Memory B cell (primary cell): ENCODE data around the gene CGREF1.

Experiments used
- ATAC-seq: fragments of 150-1000 bp; cut with Tn5 transposase; 2 replicates; pipeline ENCODE4 v1.10.0; 2021; ENCODE audit warnings: low read depth, mild to moderate bottlenecking, moderate library complexity
- DNase-seq, 2 donors: peaks; one replicate each; pipeline ENCODE4 v3.0.0; 2022; ENCODE audit warnings: low spot score in 2 of 2
- H3K27ac Mint-ChIP-seq: one replicate; pipeline ENCODE4 v1.8.0; 2022; ENCODE audit warnings: mild to moderate bottlenecking, moderate library complexity, mixed read lengths
- H3K27me3 Mint-ChIP-seq: one replicate; pipeline ENCODE4 v1.8.0; 2022; ENCODE audit warnings: mixed read lengths
- H3K36me3 Mint-ChIP-seq: one replicate; pipeline ENCODE4 v1.8.0; 2022; ENCODE audit warnings: mild to moderate bottlenecking, mixed read lengths
- H3K4me1 Mint-ChIP-seq: one replicate; pipeline ENCODE4 v1.8.0; 2022; ENCODE audit warnings: mixed read lengths
- H3K4me3 Mint-ChIP-seq: one replicate; pipeline ENCODE4 v1.8.0; 2022; ENCODE audit warnings: mild to moderate bottlenecking, moderate library complexity, mixed read lengths
- H3K9me3 Mint-ChIP-seq: one replicate; pipeline ENCODE4 v1.8.0; 2022; ENCODE audit warnings: mixed read lengths

CGREF1 gene

DNA sequence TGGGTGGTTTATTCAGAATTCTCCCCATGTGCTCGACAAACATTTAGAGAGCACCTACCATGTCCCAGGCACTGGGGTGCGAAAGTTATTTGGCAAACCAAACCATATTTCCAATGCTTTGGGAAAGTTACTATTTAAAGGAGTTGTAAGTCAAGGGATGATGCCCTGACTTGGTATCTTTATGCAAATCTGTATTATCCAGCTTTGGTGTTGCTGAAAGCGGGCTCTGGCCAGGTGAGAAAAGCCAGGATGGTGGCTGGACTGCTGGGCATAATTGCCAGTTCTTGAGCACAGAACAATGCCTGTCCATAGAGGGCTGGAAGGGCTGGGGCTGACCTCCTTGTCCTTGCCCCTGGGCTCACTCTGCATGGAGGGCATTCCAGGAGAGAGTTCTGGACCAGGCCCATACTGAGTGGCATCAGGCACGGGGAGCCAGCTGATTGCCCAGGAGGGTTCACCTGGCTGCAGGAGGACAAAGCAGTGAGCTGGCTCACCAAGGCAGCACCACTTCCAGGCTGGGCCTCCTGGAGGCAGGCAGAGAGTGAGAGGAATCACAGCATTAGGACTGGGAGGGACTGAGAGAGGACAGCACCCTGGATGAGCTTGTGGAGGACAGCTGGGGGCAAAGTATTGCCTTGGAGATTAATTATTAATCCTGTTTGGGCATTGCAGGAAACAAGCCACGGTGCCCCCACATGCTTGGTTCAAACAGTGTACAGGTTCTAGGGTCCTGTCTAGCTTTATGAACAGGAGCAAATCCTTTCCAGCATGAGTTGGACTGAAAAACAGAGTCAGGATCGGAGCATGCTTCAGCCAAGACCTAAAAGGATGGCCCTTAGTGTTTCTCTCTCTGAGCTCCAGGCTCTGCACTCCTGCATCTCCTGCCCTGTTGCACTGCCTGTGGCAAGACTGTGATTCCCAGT is 25.2 kb downstream of the CGREF1 start:
- no peak overlapping the region for H3K4me3 Mint-ChIP-seq
- H3K27ac Mint-ChIP-seq, result no peak overlapping the region
- H3K27me3 Mint-ChIP-seq, result no peaks in the 10 kb centered on the region
- ATAC-seq, result no peak
- H3K4me1 Mint-ChIP-seq, result peaks cover 5% of the 10 kb centered on the region
- H3K36me3 Mint-ChIP-seq, result no peaks in the 10 kb centered on the region
- no peaks in the 10 kb centered on the region for H3K9me3 Mint-ChIP-seq
- DNase-seq, result no peak

DNA sequence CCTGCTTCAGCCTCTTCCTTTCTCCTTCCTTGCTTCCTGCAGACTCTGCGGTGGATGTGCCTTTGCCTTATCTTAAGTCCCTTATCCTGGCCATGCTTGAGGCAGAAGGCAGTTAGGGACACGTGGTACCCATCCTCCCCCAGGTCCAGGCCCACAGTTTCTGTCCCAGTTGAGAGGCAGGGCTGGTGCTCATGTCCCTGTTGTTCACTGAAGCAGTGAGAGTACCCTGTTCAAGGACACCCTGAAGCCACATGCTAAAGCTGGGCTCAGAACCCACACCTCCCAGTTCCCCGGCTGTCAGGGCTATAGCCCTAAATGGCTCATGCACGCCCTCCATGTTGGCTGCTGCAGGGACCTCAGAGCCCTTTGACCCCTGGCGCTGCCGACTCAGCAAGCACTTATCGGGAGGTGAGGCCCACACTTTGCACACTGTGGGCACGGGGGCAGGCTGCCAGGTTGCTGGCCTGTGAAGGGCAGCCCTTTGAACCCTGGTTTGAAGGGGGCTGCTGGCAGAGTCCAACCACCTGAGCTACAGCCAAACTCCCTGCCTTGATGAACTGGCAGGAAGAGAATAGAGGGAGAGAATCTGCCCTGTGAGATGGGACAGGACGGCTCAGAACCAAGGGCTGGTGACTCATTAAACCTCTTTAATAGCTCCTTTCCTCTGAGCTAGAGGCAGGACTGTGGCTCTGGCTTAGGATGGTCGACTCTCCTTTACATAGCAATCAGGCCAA is 26.1 kb downstream of the CGREF1 start:
- DNase-seq, result no peak
- H3K27ac Mint-ChIP-seq, result no peak overlapping the region
- no peak overlapping the region for H3K4me3 Mint-ChIP-seq
- no peaks in the 10 kb centered on the region for H3K27me3 Mint-ChIP-seq
- H3K4me1 Mint-ChIP-seq, result peaks cover 5% of the 10 kb centered on the region
- H3K36me3 Mint-ChIP-seq, result no peaks in the 10 kb centered on the region
- ATAC-seq, result no peak
- no peaks in the 10 kb centered on the region for H3K9me3 Mint-ChIP-seq

DNA sequence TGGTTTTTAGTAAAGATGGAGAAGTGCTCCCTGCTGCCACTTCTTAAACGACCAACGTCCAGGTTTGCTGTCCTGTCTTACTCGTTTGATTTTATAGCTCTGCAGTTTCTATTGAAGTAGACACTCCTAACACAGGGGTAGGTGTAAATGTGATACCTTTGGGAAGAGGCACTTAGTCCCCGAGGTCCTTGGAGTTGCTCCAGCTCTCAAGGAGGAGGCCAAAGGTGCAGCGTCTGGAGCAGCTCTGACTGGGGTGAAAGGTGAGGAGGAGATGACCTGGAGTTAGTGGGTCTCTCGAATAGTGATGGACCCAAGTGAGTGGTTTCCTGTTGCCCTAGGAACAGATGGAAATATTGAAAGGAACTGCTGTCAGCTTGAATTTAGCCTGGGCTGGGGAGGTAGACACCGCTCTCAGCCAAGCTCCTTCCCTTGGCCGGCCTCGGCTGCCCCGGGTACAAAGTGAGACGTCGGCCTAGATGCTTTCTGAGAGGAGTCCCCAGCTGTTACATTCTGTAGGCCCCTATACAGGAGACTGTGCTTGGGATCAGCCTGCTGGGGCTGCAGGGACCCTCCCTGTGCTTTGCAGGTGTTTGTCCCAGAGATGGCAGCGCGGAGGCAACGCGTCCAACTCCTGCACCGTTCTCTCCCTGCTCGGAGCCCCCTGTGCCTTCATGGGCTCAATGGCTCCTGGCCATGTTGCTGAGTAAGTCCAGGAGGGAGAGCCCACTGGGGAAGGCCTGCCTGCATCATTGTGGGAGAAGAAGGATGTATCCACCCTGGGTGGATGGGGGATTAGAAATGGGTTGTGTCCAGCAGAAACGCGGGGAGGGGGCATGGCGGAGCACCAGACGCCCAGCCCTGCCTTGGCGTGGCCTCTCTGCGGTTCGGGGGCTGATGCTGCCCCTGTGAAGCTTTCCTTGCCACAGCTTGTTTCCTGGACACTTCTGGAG is 26.9 kb downstream of the CGREF1 start:
- Mint-ChIP-seq H3K9me3 (no peaks in the 10 kb centered on the region), H3K4me1 (peaks cover 5% of the 10 kb centered on the region), H3K27me3 (no peaks in the 10 kb centered on the region), H3K27ac (no peak overlapping the region), H3K36me3 (no peaks in the 10 kb centered on the region), H3K4me3 (no peak overlapping the region)
- ATAC-seq (no peak), DNase-seq (no peak)

DNA sequence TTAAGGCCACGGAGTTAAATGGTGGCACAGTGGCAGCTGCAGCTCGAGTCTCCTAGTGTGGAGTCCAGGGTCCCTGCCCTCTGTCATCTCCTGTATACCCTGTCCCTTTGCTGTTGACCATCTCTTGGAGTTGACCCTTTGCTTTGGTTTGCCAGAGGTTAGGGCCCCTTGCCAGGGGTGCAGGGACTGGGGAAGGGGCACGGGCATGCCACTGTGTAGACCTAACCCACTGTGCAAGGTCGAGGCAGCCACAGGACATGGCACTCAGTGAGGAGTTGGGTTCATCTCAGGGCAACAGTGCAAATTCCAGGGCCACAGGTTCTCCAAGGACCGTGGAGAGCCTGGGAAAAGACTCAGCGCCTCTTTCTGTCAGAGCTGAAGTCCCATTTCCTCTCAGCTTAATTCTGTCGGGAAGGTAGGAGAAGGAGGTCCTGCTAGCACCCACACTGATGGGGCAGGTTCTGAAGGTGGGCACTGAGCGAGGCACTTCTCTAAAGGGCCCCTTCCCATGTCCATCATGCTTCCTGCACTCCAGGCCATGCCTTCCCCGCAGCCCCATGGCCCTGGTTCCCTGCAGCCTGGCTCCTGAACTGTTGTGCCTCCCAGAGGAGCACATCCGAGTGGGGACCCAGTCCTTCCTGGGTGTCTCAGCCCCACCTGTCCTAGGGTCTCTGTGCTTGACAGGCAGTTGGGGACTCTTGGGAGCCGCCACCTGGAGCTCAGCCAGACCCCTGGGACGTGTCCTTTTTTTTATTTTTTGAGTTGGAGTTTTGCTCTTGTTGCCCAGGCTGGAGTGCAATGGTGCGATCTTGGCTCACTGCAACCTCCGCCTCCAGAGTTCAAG is 29.6 kb downstream of the CGREF1 start:
- H3K27me3 Mint-ChIP-seq, result no peaks in the 10 kb centered on the region
- H3K4me3 Mint-ChIP-seq, result no peak overlapping the region
- H3K4me1 Mint-ChIP-seq, result no peaks in the 10 kb centered on the region
- no peaks in the 10 kb centered on the region for H3K36me3 Mint-ChIP-seq
- no peaks in the 10 kb centered on the region for H3K9me3 Mint-ChIP-seq
- no peak for ATAC-seq
- H3K27ac Mint-ChIP-seq, result no peak overlapping the region
- DNase-seq, result no peak

DNA sequence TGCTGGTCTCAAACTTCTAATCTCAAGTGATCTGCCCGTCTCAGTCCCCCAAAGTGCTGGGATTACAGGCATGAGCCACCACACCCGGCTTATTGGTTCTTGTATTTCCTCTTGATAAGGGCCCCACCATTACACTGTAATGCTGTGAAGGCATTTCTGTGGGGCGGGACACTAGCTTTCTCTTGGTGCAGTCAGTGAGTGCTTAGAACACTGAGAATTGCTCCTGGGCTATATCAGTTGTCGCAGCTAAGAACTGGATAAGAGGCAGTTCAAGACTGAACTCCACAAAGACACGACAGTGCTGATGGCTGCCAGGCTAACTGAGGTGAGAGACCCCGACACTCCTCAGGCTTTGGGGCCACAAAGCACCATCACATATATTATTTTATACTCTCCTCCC is 30.3 kb downstream of the CGREF1 start:
- Mint-ChIP-seq H3K4me3 (no peak overlapping the region), H3K4me1 (no peaks in the 10 kb centered on the region), H3K27me3 (no peaks in the 10 kb centered on the region), H3K27ac (no peak overlapping the region), H3K36me3 (no peaks in the 10 kb centered on the region), H3K9me3 (no peaks in the 10 kb centered on the region)
- no peak for DNase-seq
- no peak for ATAC-seq

DNA sequence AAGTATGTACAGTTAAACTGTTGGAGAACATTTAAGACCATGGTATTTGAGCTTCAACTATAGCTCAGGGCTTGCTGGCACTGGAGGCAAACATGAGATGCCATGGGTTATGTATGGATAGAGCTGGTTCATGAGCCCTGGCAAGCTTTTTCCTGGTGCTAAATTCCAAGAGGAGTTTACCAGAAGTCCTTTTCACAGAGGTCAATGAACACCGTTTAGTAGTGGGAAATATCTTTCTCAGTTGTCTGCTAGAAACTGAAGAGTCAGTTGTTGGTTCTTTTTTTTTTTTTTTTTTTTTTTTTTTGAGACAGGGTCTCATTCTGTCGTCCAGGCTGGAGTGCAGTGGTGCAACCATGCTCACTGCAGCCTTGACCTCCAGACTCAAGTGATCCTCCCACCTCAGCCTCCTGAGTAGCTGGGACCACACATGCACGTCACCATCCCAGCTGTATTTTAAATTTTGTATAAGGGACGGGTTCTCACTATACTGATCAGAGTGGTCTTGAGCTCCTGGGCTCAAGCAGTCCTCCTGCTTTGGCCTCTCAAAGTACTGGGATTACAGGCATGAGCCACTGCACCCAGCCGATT is 31.0 kb downstream of the CGREF1 start:
- Mint-ChIP-seq H3K4me1 (no peaks in the 10 kb centered on the region), H3K9me3 (no peaks in the 10 kb centered on the region), H3K27me3 (no peaks in the 10 kb centered on the region), H3K4me3 (peak overlapping the region; percentile 92), H3K36me3 (no peaks in the 10 kb centered on the region), H3K27ac (no peak overlapping the region)
- DNase-seq (no peak), ATAC-seq (no peak)

DNA sequence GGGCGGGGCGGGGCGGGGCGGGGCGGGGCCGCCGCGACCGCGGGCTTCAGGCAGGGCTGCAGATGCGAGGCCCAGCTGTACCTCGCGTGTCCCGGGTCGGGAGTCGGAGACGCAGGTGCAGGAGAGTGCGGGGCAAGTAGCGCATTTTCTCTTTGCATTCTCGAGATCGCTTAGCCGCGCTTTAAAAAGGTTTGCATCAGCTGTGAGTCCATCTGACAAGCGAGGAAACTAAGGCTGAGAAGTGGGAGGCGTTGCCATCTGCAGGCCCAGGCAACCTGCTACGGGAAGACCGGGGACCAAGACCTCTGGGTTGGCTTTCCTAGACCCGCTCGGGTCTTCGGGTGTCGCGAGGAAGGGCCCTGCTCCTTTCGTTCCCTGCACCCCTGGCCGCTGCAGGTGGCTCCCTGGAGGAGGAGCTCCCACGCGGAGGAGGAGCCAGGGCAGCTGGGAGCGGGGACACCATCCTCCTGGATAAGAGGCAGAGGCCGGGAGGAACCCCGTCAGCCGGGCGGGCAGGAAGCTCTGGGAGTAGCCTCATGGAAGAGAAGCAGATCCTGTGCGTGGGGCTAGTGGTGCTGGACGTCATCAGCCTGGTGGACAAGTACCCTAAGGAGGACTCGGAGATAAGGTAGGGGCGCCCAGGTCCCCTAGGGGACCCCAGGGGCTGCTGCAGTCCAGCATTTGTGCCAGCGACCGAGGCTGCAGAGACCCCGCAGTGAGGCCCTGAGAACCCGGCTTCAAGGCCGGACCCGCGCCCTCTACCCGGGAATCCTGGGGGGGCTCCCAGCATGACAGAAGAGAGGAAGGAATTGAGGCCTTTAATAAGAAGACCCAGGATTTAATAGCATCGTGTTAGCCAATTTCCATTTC is 32.0 kb downstream of the CGREF1 start, which contains the start of gene KHK:
TSS of gene KHK (plus strand) at position 49 of the 870 bp plus-strand sequence. CDS start at position 537, 488 bp downstream.
- no peak for DNase-seq
- Mint-ChIP-seq H3K27me3 (no peaks in the 10 kb centered on the region), H3K27ac (peak within 1 kb of the TSS; percentile 75), H3K4me1 (no peaks in the 10 kb centered on the region), H3K9me3 (no peaks in the 10 kb centered on the region), H3K4me3 (peak within 1 kb of the TSS; percentile 92), H3K36me3 (no peaks in the 10 kb centered on the region)
- ATAC-seq, result no peak

GRCh38 chr2:27086090-27086723 is 32.7 kb downstream of the CGREF1 start:
- Mint-ChIP-seq H3K4me3 (peak overlapping the region; percentile 92), H3K27ac (peak overlapping the region; percentile 75), H3K27me3 (no peaks in the 10 kb centered on the region), H3K9me3 (no peaks in the 10 kb centered on the region), H3K4me1 (peaks cover 5% of the 10 kb centered on the region), H3K36me3 (no peaks in the 10 kb centered on the region)
- peak; percentile 100 for DNase-seq
- ATAC-seq, result peak; percentile 93

DNA sequence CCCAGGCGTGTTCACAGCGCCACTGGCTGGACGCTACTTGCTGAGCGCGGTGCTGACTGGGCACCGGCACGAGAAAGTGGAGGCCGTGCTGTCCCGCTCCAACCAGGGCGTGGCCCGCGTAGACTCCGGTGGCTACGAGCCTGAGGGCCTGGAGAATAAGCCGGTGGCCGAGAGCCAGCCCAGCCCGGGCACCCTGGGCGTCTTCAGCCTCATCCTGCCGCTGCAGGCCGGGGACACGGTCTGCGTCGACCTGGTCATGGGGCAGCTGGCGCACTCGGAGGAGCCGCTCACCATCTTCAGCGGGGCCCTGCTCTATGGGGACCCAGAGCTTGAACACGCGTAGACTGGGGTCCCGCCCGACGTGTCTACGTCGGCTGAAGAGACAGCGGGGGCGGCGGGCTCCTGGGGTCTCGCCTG is 33.2 kb downstream of the CGREF1 start:
- Mint-ChIP-seq H3K9me3 (no peaks in the 10 kb centered on the region), H3K27ac (peak overlapping the region; percentile 75), H3K36me3 (no peaks in the 10 kb centered on the region), H3K4me1 (peaks cover 11% of the 10 kb centered on the region), H3K27me3 (no peaks in the 10 kb centered on the region), H3K4me3 (peak overlapping the region; percentile 92)
- ATAC-seq, result no peak
- no peak for DNase-seq

GRCh38 chr2:27085062-27085672 is 33.8 kb downstream of the CGREF1 start:
- no peak overlapping the region for H3K27ac Mint-ChIP-seq
- peak overlapping the region; percentile 92 for H3K4me3 Mint-ChIP-seq
- H3K9me3 Mint-ChIP-seq, result no peaks in the 10 kb centered on the region
- no peaks in the 10 kb centered on the region for H3K36me3 Mint-ChIP-seq
- peaks cover 12% of the 10 kb centered on the region for H3K4me1 Mint-ChIP-seq
- ATAC-seq (no peak), DNase-seq (no peak)
- no peaks in the 10 kb centered on the region for H3K27me3 Mint-ChIP-seq

- Mint-ChIP-seq H3K36me3 (no peaks in the 10 kb centered on the region), H3K27ac (no peak overlapping the region), H3K4me3 (no peak overlapping the region), H3K4me1 (peaks cover 13% of the 10 kb centered on the region), H3K9me3 (no peaks in the 10 kb centered on the region), H3K27me3 (no peaks in the 10 kb centered on the region)
- DNase-seq (no peak), ATAC-seq (no peak)
Observed at GRCh38 chr2:27084297-27085061, 34.4 kb downstream of the CGREF1 start.
